AG09319 (cell line): ENCODE measurements around the gene SETD9.

Source experiments
- DNase-seq: peaks from one replicate; pipeline ENCODE4 v3.0.0-alpha.2; 2010; ENCODE audit warnings: low read depth; ENCODE audit errors: extremely low read depth
- CTCF ChIP-seq: IDR thresholded peaks from 2 replicates; pipeline ENCODE4 v1.5.1; 2011; ENCODE audit warnings: low read depth, mild to moderate bottlenecking, inconsistent platforms, low read length, moderate library complexity

SETD9 gene

GRCh38 chr5:56913766-56914165, 4.4 kb downstream of the SETD9 start:
- no peak for DNase-seq
- no peak for TF ChIP-seq CTCF

GRCh38 chr5:56914678-56915077, 5.3 kb downstream of the SETD9 start:
- no peak for TF ChIP-seq CTCF
- DNase-seq, result no peak

GRCh38 chr5:56917534-56917933, 8.1 kb downstream of the SETD9 start:
- TF ChIP-seq CTCF, result no peak
- DNase-seq, result no peak

GRCh38 chr5:56918054-56918453, 8.7 kb downstream of the SETD9 start:
- TF ChIP-seq CTCF, result no peak
- DNase-seq, result no peak

- no peak for DNase-seq
- no peak for TF ChIP-seq CTCF
Observed at GRCh38 chr5:56919942-56920662, 10.7 kb downstream of the SETD9 start.

GRCh38 chr5:56922922-56923321, 13.5 kb downstream of the SETD9 start:
- no peak for DNase-seq
- TF ChIP-seq CTCF, result no peak

- TF ChIP-seq CTCF, result no peak
Observed at GRCh38 chr5:56934325-56934724, 24.9 kb downstream of the SETD9 start.

More at GRCh38 chr5:56934325-56934724, 24.9 kb downstream of the SETD9 start:
- DNase-seq, result no peak
